ENCODE measurements around the gene COMMD10. TPM values are rescaled to one million over a fixed set of nuclear protein-coding genes. Genes with fewer than 3 reads are reported as not detected.

Gene COMMD10
- polyA plus RNA-seq, 1 experiment, result 10.4 TPM

- H3K4me3 ChIP-seq (ENCODE audit: low read depth, low read length), result no peak overlapping the region
- CTCF ChIA-PET, result interaction anchor here (1.2 kb wide), 2 partner anchors 9 to 24 kb away, joined by 3 read pairs; no protein-coding TSS in a partner anchor
- POLR2A ChIA-PET, result no interaction called here
- TF ChIP-seq CTCF (IDR thresholded peaks at IDR 0.05; ENCODE audit: insufficient read depth, low read depth, low read length), result no peak
- no peaks in the 10 kb centered on the region for H3K36me3 ChIP-seq (ENCODE audit: control insufficient read depth, insufficient read depth, low read length)
- DNase-seq (ENCODE audit: low read depth), result no peak
- peaks cover 2% of the 10 kb centered on the region; the same call in 1 of the 2 replicates for H3K27me3 ChIP-seq (ENCODE audit: control insufficient read depth, insufficient read depth, low read length)
Measured at GRCh38 chr5:116044073-116044472, 40.8 kb upstream of the COMMD10 start.

- no peak overlapping the region for H3K4me3 ChIP-seq (ENCODE audit: low read depth, low read length)
- H3K36me3 ChIP-seq (ENCODE audit: control insufficient read depth, insufficient read depth, low read length), result no peaks in the 10 kb centered on the region
- CTCF ChIA-PET, result no interaction called here
- DNase-seq (ENCODE audit: low read depth), result no peak
- no peak for TF ChIP-seq CTCF (IDR thresholded peaks at IDR 0.05; ENCODE audit: insufficient read depth, low read depth, low read length)
- POLR2A ChIA-PET, result no interaction called here
- peaks cover 2% of the 10 kb centered on the region; the same call in 1 of the 2 replicates for H3K27me3 ChIP-seq (ENCODE audit: control insufficient read depth, insufficient read depth, low read length)
Measured at GRCh38 chr5:116045821-116046220, 39.0 kb upstream of the COMMD10 start.

GRCh38 chr5:116046261-116046660 is 38.6 kb upstream of the COMMD10 start:
- Histone ChIP-seq H3K4me3 (ENCODE audit: low read depth, low read length) (no peak overlapping the region), H3K36me3 (ENCODE audit: control insufficient read depth, insufficient read depth, low read length) (no peaks in the 10 kb centered on the region), H3K27me3 (ENCODE audit: control insufficient read depth, insufficient read depth, low read length) (peaks cover 2% of the 10 kb centered on the region; the same call in 1 of the 2 replicates)
- ChIA-PET CTCF (no interaction called here), POLR2A (no interaction called here)
- DNase-seq (ENCODE audit: low read depth), result no peak
- no peak for TF ChIP-seq CTCF (IDR thresholded peaks at IDR 0.05; ENCODE audit: insufficient read depth, low read depth, low read length)

GRCh38 chr5:116046823-116047222 is 38.0 kb upstream of the COMMD10 start:
- Histone ChIP-seq H3K27me3 (ENCODE audit: control insufficient read depth, insufficient read depth, low read length) (peaks cover 2% of the 10 kb centered on the region; the same call in 1 of the 2 replicates), H3K36me3 (ENCODE audit: control insufficient read depth, insufficient read depth, low read length) (no peaks in the 10 kb centered on the region), H3K4me3 (ENCODE audit: low read depth, low read length) (no peak overlapping the region)
- DNase-seq (ENCODE audit: low read depth), result no peak
- ChIA-PET POLR2A (no interaction called here), CTCF (no interaction called here)
- no peak for TF ChIP-seq CTCF (IDR thresholded peaks at IDR 0.05; ENCODE audit: insufficient read depth, low read depth, low read length)

GRCh38 chr5:116058346-116058936 is 26.4 kb upstream of the COMMD10 start:
- H3K27me3 ChIP-seq (ENCODE audit: control insufficient read depth, insufficient read depth, low read length), result peaks cover 1% of the 10 kb centered on the region; the same call in 1 of the 2 replicates
- H3K36me3 ChIP-seq (ENCODE audit: control insufficient read depth, insufficient read depth, low read length), result no peaks in the 10 kb centered on the region
- no peak overlapping the region for H3K4me3 ChIP-seq (ENCODE audit: low read depth, low read length)
- no peak for TF ChIP-seq CTCF (IDR thresholded peaks at IDR 0.05; ENCODE audit: insufficient read depth, low read depth, low read length)
- CTCF ChIA-PET, result no interaction called here
- POLR2A ChIA-PET, result no interaction called here
- DNase-seq (ENCODE audit: low read depth), result no peak

Measured in BJ (cell line).